B cell (primary cell): ENCODE results near the gene FASTK. TPM values are rescaled to one million over a fixed set of nuclear protein-coding genes. Genes with fewer than 3 reads are reported as not detected.

Experiments
- ATAC-seq: fragments of 200-7000 bp; cut with Tn5 transposase; one replicate; pipeline ENCODE4 v1.10.0; 2021; ENCODE audit warnings: low read depth, mild to moderate bottlenecking, moderate number of reproducible peaks, moderate library complexity
- CTCF ChIA-PET: fragments of 350-600 bp; sonication (Branson Sonifier 250); formaldehyde crosslinking; loops from one replicate; lab custom pipeline; 2021; ENCODE audit warnings: antibody characterized with exemption, inconsistent platforms; lab: Charles Lee
- POLR2A ChIA-PET: fragments of 350-600 bp; sonication (Branson Sonifier 250); formaldehyde crosslinking; loops from one replicate; lab custom pipeline; 2021; ENCODE audit warnings: antibody characterized with exemption; lab: Charles Lee
- DNase-seq: peaks from one replicate; pipeline ENCODE4 v3.0.0; 2013
- H2AFZ ChIP-seq: 2 replicates; pipeline ENCODE4 v1.6.1; 2012; ENCODE audit warnings: mild to moderate bottlenecking, low read depth, low read length; ENCODE audit not compliant: insufficient read depth, poor library complexity, severe bottlenecking
- H3K27ac ChIP-seq, 2 donors: 1 replicate in 1 of 2; 2 replicates in 1 of 2; pipeline ENCODE4 v1.5.1; 2012 to 2013; ENCODE audit warnings: low read length in 2 of 2, mild to moderate bottlenecking in 2 of 2, moderate library complexity in 1 of 2
- H3K27me3 ChIP-seq, 4 experiments: fragments of 200-600 bp in 1 of 4; sonication (generic) in 1 of 4; replicated peaks in 1 of 4; 1 replicate in 2 of 4; 2 replicates in 2 of 4; pipeline versions ENCODE4 v1.6.1 to v1.7.0; 2013 to 2016; ENCODE audit warnings: low read length in 3 of 4, mild to moderate bottlenecking in 2 of 4, mixed read lengths in 1 of 4, moderate library complexity in 1 of 4; ENCODE audit not compliant: insufficient read depth in 4 of 4, control insufficient read depth in 3 of 4; ENCODE audit errors: control extremely low read depth in 1 of 4
- H3K36me3 ChIP-seq, 2 experiments: replicated peaks in 1 of 2; 1 replicate in 1 of 2; 2 replicates in 1 of 2; pipeline versions ENCODE4 v1.6.1 to v1.7.1; 2013; ENCODE audit warnings: low read length in 1 of 2; ENCODE audit not compliant: insufficient read depth in 2 of 2, control insufficient read depth in 1 of 2; ENCODE audit errors: control extremely low read depth in 1 of 2, extremely low read depth in 1 of 2
- H3K4me1 ChIP-seq, 2 donors: fragments of 200-600 bp in 1 of 2; sonication (generic) in 1 of 2; 1 replicate in 1 of 2; 2 replicates in 1 of 2; pipeline versions ENCODE4 v1.5.1 to v1.6.1; 2013 to 2017; ENCODE audit warnings: low read length in 2 of 2; ENCODE audit not compliant: control insufficient read depth in 2 of 2, insufficient read depth in 2 of 2
- H3K4me2 ChIP-seq: replicated peaks from 2 replicates; pipeline ENCODE3; 2012; ENCODE audit warnings: mild to moderate bottlenecking, low read depth, low read length; ENCODE audit not compliant: poor library complexity, severe bottlenecking
- H3K4me3 ChIP-seq, 5 experiments: fragments of 200-600 bp in 1 of 5; sonication (generic) in 1 of 5; 1 replicate in 3 of 5; 2 replicates in 2 of 5; pipeline versions ENCODE4 v1.5.1 to v1.7.0; 2011 to 2016; ENCODE audit warnings: low read length in 4 of 5, mild to moderate bottlenecking in 4 of 5, low read depth in 2 of 5, control low read depth in 1 of 5, moderate library complexity in 1 of 5; ENCODE audit not compliant: insufficient read depth in 1 of 5; ENCODE audit errors: control extremely low read depth in 1 of 5, extremely low read depth in 1 of 5
- H3K79me2 ChIP-seq: fragments of 200-600 bp; sonication (generic); one replicate; pipeline ENCODE4 v1.6.0; 2016; ENCODE audit warnings: low read length; ENCODE audit not compliant: control insufficient read depth, insufficient read depth
- H3K9ac ChIP-seq: fragments of 200-600 bp; sonication (generic); 2 replicates; pipeline ENCODE4 v1.6.1; 2017; ENCODE audit warnings: mild to moderate bottlenecking, low read length, moderate library complexity
- H3K9me3 ChIP-seq, 3 donors: one replicate each; pipeline versions ENCODE4 v1.6.1 to v1.7.1; 2013; ENCODE audit warnings: low read length in 2 of 3; ENCODE audit not compliant: control insufficient read depth in 2 of 3, insufficient read depth in 1 of 3; ENCODE audit errors: control extremely low read depth in 1 of 3
- H4K20me1 ChIP-seq: 2 replicates; pipeline ENCODE4 v1.6.0; 2012; ENCODE audit warnings: mild to moderate bottlenecking, low read length; ENCODE audit not compliant: insufficient read depth, control insufficient read depth, poor library complexity, severe bottlenecking
- H3K27ac Mint-ChIP-seq: one replicate; pipeline ENCODE4 v1.8.0; 2021; ENCODE audit warnings: mixed read lengths
- H3K27me3 Mint-ChIP-seq: one replicate; pipeline ENCODE4 v1.8.0; 2021; ENCODE audit warnings: mixed read lengths
- H3K4me1 Mint-ChIP-seq: one replicate; pipeline ENCODE4 v1.8.0; 2021; ENCODE audit warnings: mixed read lengths
- H3K4me3 Mint-ChIP-seq: one replicate; pipeline ENCODE4 v1.8.0; 2021; ENCODE audit warnings: mixed read lengths
- H3K9me3 Mint-ChIP-seq: one replicate; pipeline ENCODE4 v1.8.0; 2022; ENCODE audit warnings: mixed read lengths; ENCODE audit not compliant: insufficient read depth
- CTCF ChIP-seq: fragments of 200-600 bp; IDR thresholded peaks from one replicate; pipeline ENCODE4 v1.8.0; 2022; ENCODE audit warnings: antibody characterized with exemption, mild to moderate bottlenecking
- EZH2 ChIP-seq: IDR thresholded peaks from 2 replicates; pipeline ENCODE4 v1.6.1; 2012; ENCODE audit warnings: borderline replicate concordance, low read depth, mild to moderate bottlenecking, moderate library complexity, low read length; ENCODE audit not compliant: insufficient read depth, poor library complexity, severe bottlenecking
- WGBS: methylation state at CpG from one replicate; pipeline ENCODE4 v1.1.5; 2013; ENCODE audit warnings: missing lambda C conversion rate; ENCODE audit not compliant: insufficient coverage; 5-methylcytosine and 5-hydroxymethylcytosine counted together
- intact Hi-C: fragments of 100-400 bp; cut with micrococcal nuclease; formaldehyde crosslinking; loops from one replicate; pipeline ENCODE4 v1.10.0; 2022
- polyA plus RNA-seq: library from polyadenylated mRNA; depleted of rRNA; stranded (reverse); fragments of >200 nt; gene quantifications from 2 replicates; pipeline ENCODE4 v1.2.3, GENCODE V29; 2012
- total RNA-seq, 2 donors: library from RNA; stranded (reverse); fragments of 120-200 nt in 1 of 2; gene quantifications; 1 replicate in 1 of 2; 2 replicates in 1 of 2; pipeline versions ENCODE4 v1.2.3 to v1.2.4, GENCODE V29; 2013 to 2022

Gene FASTK
- total and polyA plus RNA-seq, 2 donors (not counting 1 experiment from before 2014, with no cell fraction given), result 120 to 258 TPM

GRCh38 chr7:151120896-151121295, 40.3 kb upstream of the FASTK start:
- H3K9me3 Mint-ChIP-seq, result no peaks in the 10 kb centered on the region
- DNase-seq (no peak), ATAC-seq (no peak)
- peaks cover 4% of the 10 kb centered on the region for H3K27me3 Mint-ChIP-seq
- intact Hi-C loops, result no loop called here
- Histone ChIP-seq H4K20me1 (no peaks in the 10 kb centered on the region), H3K27ac (no peak overlapping the region), H3K27me3 (peaks cover 0 to 9% (median 0%) of the 10 kb centered on the region in 4 experiments), H3K79me2 (no peaks in the 10 kb centered on the region), H3K9ac (no peak overlapping the region), H3K9me3 (no peaks in the 10 kb centered on the region), H3K4me3 (no peak overlapping the region), H3K4me2 (no peak overlapping the region), H3K4me1 (peaks cover 0 to 6% of the 10 kb centered on the region in 2 donors), H2AFZ (no peak overlapping the region), H3K36me3 (no peaks in the 10 kb centered on the region)
- POLR2A ChIA-PET, result no interaction called here
- TF ChIP-seq EZH2, result no peak
- no peak overlapping the region for H3K27ac Mint-ChIP-seq
- CTCF ChIA-PET, result no interaction called here
- peaks cover 11% of the 10 kb centered on the region for H3K4me1 Mint-ChIP-seq
- WGBS, result 95% methylated on average over 21 of the region's 22 CpGs
- no peak overlapping the region for H3K4me3 Mint-ChIP-seq

- H4K20me1 ChIP-seq, result no peaks in the 10 kb centered on the region
- no peak overlapping the region for H2AFZ ChIP-seq
- intact Hi-C loops, result no loop called here
- peaks cover 13% of the 10 kb centered on the region for H3K4me1 Mint-ChIP-seq
- H3K4me3 ChIP-seq, result no peak overlapping the region
- H3K4me1 ChIP-seq, result peaks cover 0 to 6% of the 10 kb centered on the region in 2 donors
- H3K27me3 Mint-ChIP-seq, result peaks cover 7% of the 10 kb centered on the region
- no peak for ATAC-seq
- no peak overlapping the region for H3K4me2 ChIP-seq
- peaks cover 0 to 11% (median 0%) of the 10 kb centered on the region in 4 experiments for H3K27me3 ChIP-seq
- H3K9me3 Mint-ChIP-seq, result no peaks in the 10 kb centered on the region
- no peak overlapping the region for H3K4me3 Mint-ChIP-seq
- H3K27ac Mint-ChIP-seq, result no peak overlapping the region
- no peaks in the 10 kb centered on the region for H3K79me2 ChIP-seq
- H3K27ac ChIP-seq, result no peak overlapping the region
- no peaks in the 10 kb centered on the region for H3K36me3 ChIP-seq
- no peak overlapping the region for H3K9ac ChIP-seq
- ChIA-PET CTCF (no interaction called here), POLR2A (no interaction called here)
- no peaks in the 10 kb centered on the region for H3K9me3 ChIP-seq
- no peak for DNase-seq
- no peak for TF ChIP-seq EZH2
- TF ChIP-seq CTCF, result no peak
- WGBS, result 95% methylated on average over 26 of the region's 27 CpGs
Measured at GRCh38 chr7:151119902-151120301, 39.3 kb upstream of the FASTK start.
